B cell (primary cell): ENCODE results near the gene DUSP16. TPM values are rescaled to one million over a fixed set of nuclear protein-coding genes. Genes with fewer than 3 reads are reported as not detected.

Experiments
- ATAC-seq: fragments of 200-7000 bp; cut with Tn5 transposase; one replicate; pipeline ENCODE4 v1.10.0; 2021; ENCODE audit warnings: low read depth, mild to moderate bottlenecking, moderate number of reproducible peaks, moderate library complexity
- CTCF ChIA-PET: fragments of 350-600 bp; sonication (Branson Sonifier 250); formaldehyde crosslinking; loops from one replicate; lab custom pipeline; 2021; ENCODE audit warnings: antibody characterized with exemption, inconsistent platforms; lab: Charles Lee
- POLR2A ChIA-PET: fragments of 350-600 bp; sonication (Branson Sonifier 250); formaldehyde crosslinking; loops from one replicate; lab custom pipeline; 2021; ENCODE audit warnings: antibody characterized with exemption; lab: Charles Lee
- DNase-seq: peaks from one replicate; pipeline ENCODE4 v3.0.0; 2013
- H2AFZ ChIP-seq: 2 replicates; pipeline ENCODE4 v1.6.1; 2012; ENCODE audit warnings: mild to moderate bottlenecking, low read depth, low read length; ENCODE audit not compliant: insufficient read depth, poor library complexity, severe bottlenecking
- H3K27ac ChIP-seq, 2 donors: 1 replicate in 1 of 2; 2 replicates in 1 of 2; pipeline ENCODE4 v1.5.1; 2012 to 2013; ENCODE audit warnings: low read length in 2 of 2, mild to moderate bottlenecking in 2 of 2, moderate library complexity in 1 of 2
- H3K27me3 ChIP-seq, 4 experiments: fragments of 200-600 bp in 1 of 4; sonication (generic) in 1 of 4; replicated peaks in 1 of 4; 1 replicate in 2 of 4; 2 replicates in 2 of 4; pipeline versions ENCODE4 v1.6.1 to v1.7.0; 2013 to 2016; ENCODE audit warnings: low read length in 3 of 4, mild to moderate bottlenecking in 2 of 4, mixed read lengths in 1 of 4, moderate library complexity in 1 of 4; ENCODE audit not compliant: insufficient read depth in 4 of 4, control insufficient read depth in 3 of 4; ENCODE audit errors: control extremely low read depth in 1 of 4
- H3K36me3 ChIP-seq, 2 experiments: replicated peaks in 1 of 2; 1 replicate in 1 of 2; 2 replicates in 1 of 2; pipeline versions ENCODE4 v1.6.1 to v1.7.1; 2013; ENCODE audit warnings: low read length in 1 of 2; ENCODE audit not compliant: insufficient read depth in 2 of 2, control insufficient read depth in 1 of 2; ENCODE audit errors: control extremely low read depth in 1 of 2, extremely low read depth in 1 of 2
- H3K4me1 ChIP-seq, 2 donors: fragments of 200-600 bp in 1 of 2; sonication (generic) in 1 of 2; 1 replicate in 1 of 2; 2 replicates in 1 of 2; pipeline versions ENCODE4 v1.5.1 to v1.6.1; 2013 to 2017; ENCODE audit warnings: low read length in 2 of 2; ENCODE audit not compliant: control insufficient read depth in 2 of 2, insufficient read depth in 2 of 2
- H3K4me2 ChIP-seq: replicated peaks from 2 replicates; pipeline ENCODE3; 2012; ENCODE audit warnings: mild to moderate bottlenecking, low read depth, low read length; ENCODE audit not compliant: poor library complexity, severe bottlenecking
- H3K4me3 ChIP-seq, 5 experiments: fragments of 200-600 bp in 1 of 5; sonication (generic) in 1 of 5; 1 replicate in 3 of 5; 2 replicates in 2 of 5; pipeline versions ENCODE4 v1.5.1 to v1.7.0; 2011 to 2016; ENCODE audit warnings: low read length in 4 of 5, mild to moderate bottlenecking in 4 of 5, low read depth in 2 of 5, control low read depth in 1 of 5, moderate library complexity in 1 of 5; ENCODE audit not compliant: insufficient read depth in 1 of 5; ENCODE audit errors: control extremely low read depth in 1 of 5, extremely low read depth in 1 of 5
- H3K79me2 ChIP-seq: fragments of 200-600 bp; sonication (generic); one replicate; pipeline ENCODE4 v1.6.0; 2016; ENCODE audit warnings: low read length; ENCODE audit not compliant: control insufficient read depth, insufficient read depth
- H3K9ac ChIP-seq: fragments of 200-600 bp; sonication (generic); 2 replicates; pipeline ENCODE4 v1.6.1; 2017; ENCODE audit warnings: mild to moderate bottlenecking, low read length, moderate library complexity
- H3K9me3 ChIP-seq, 3 donors: one replicate each; pipeline versions ENCODE4 v1.6.1 to v1.7.1; 2013; ENCODE audit warnings: low read length in 2 of 3; ENCODE audit not compliant: control insufficient read depth in 2 of 3, insufficient read depth in 1 of 3; ENCODE audit errors: control extremely low read depth in 1 of 3
- H4K20me1 ChIP-seq: 2 replicates; pipeline ENCODE4 v1.6.0; 2012; ENCODE audit warnings: mild to moderate bottlenecking, low read length; ENCODE audit not compliant: insufficient read depth, control insufficient read depth, poor library complexity, severe bottlenecking
- H3K27ac Mint-ChIP-seq: one replicate; pipeline ENCODE4 v1.8.0; 2021; ENCODE audit warnings: mixed read lengths
- H3K27me3 Mint-ChIP-seq: one replicate; pipeline ENCODE4 v1.8.0; 2021; ENCODE audit warnings: mixed read lengths
- H3K4me1 Mint-ChIP-seq: one replicate; pipeline ENCODE4 v1.8.0; 2021; ENCODE audit warnings: mixed read lengths
- H3K4me3 Mint-ChIP-seq: one replicate; pipeline ENCODE4 v1.8.0; 2021; ENCODE audit warnings: mixed read lengths
- H3K9me3 Mint-ChIP-seq: one replicate; pipeline ENCODE4 v1.8.0; 2022; ENCODE audit warnings: mixed read lengths; ENCODE audit not compliant: insufficient read depth
- CTCF ChIP-seq: fragments of 200-600 bp; IDR thresholded peaks from one replicate; pipeline ENCODE4 v1.8.0; 2022; ENCODE audit warnings: antibody characterized with exemption, mild to moderate bottlenecking
- EZH2 ChIP-seq: IDR thresholded peaks from 2 replicates; pipeline ENCODE4 v1.6.1; 2012; ENCODE audit warnings: borderline replicate concordance, low read depth, mild to moderate bottlenecking, moderate library complexity, low read length; ENCODE audit not compliant: insufficient read depth, poor library complexity, severe bottlenecking
- WGBS: methylation state at CpG from one replicate; pipeline ENCODE4 v1.1.5; 2013; ENCODE audit warnings: missing lambda C conversion rate; ENCODE audit not compliant: insufficient coverage; 5-methylcytosine and 5-hydroxymethylcytosine counted together
- intact Hi-C: fragments of 100-400 bp; cut with micrococcal nuclease; formaldehyde crosslinking; loops from one replicate; pipeline ENCODE4 v1.10.0; 2022
- polyA plus RNA-seq: library from polyadenylated mRNA; depleted of rRNA; stranded (reverse); fragments of >200 nt; gene quantifications from 2 replicates; pipeline ENCODE4 v1.2.3, GENCODE V29; 2012
- total RNA-seq, 2 donors: library from RNA; stranded (reverse); fragments of 120-200 nt in 1 of 2; gene quantifications; 1 replicate in 1 of 2; 2 replicates in 1 of 2; pipeline versions ENCODE4 v1.2.3 to v1.2.4, GENCODE V29; 2013 to 2022

Gene DUSP16
- total and polyA plus RNA-seq, 2 donors (not counting 1 experiment from before 2014, with no cell fraction given): 0.37 to 5.6 TPM

- WGBS: no CpG with 5 or more reads among the region's 2 CpGs
- Histone ChIP-seq H4K20me1 (no peaks in the 10 kb centered on the region), H3K27me3 (no peaks in the 10 kb centered on the region), H3K9ac (no peak overlapping the region), H2AFZ (no peak overlapping the region), H3K9me3 (no peaks in the 10 kb centered on the region), H3K4me1 (no peaks in the 10 kb centered on the region), H3K27ac (no peak overlapping the region), H3K4me2 (no peak overlapping the region), H3K79me2 (no peaks in the 10 kb centered on the region), H3K4me3 (no peak overlapping the region), H3K36me3 (no peaks in the 10 kb centered on the region)
- no peak overlapping the region for H3K27ac Mint-ChIP-seq
- CTCF ChIA-PET: interaction anchor here (1.2 kb wide), 1 partner anchor 14 kb away, joined by 4 read pairs; the partner anchor contains the start of gene DUSP16
- no peak overlapping the region for H3K4me3 Mint-ChIP-seq
- H3K4me1 Mint-ChIP-seq: no peaks in the 10 kb centered on the region
- TF ChIP-seq CTCF (no peak), EZH2 (no peak)
- POLR2A ChIA-PET: no interaction called here
- H3K27me3 Mint-ChIP-seq: peaks cover 3% of the 10 kb centered on the region
- no peaks in the 10 kb centered on the region for H3K9me3 Mint-ChIP-seq
- DNase-seq: no peak
- intact Hi-C loops: no loop called here
- no peak for ATAC-seq
These were observed 13.9 kb downstream of the DUSP16 start for GRCh38 chr12:12548713-12549112.

GRCh38 chr12:12546314-12546772 lies 16.3 kb downstream of the DUSP16 start:
- H4K20me1 ChIP-seq: no peaks in the 10 kb centered on the region
- ATAC-seq: no peak
- Mint-ChIP-seq H3K4me3 (no peak overlapping the region), H3K27me3 (no peaks in the 10 kb centered on the region), H3K27ac (no peak overlapping the region), H3K4me1 (no peaks in the 10 kb centered on the region), H3K9me3 (no peaks in the 10 kb centered on the region)
- no peak for DNase-seq
- no peaks in the 10 kb centered on the region for H3K36me3 ChIP-seq
- no peaks in the 10 kb centered on the region for H3K4me1 ChIP-seq
- no peak overlapping the region for H3K4me2 ChIP-seq
- WGBS: no CpG with 5 or more reads among the region's 1 CpG
- no peak for TF ChIP-seq CTCF
- CTCF ChIA-PET: no interaction called here
- no peak overlapping the region for H3K27ac ChIP-seq
- no peak overlapping the region for H3K9ac ChIP-seq
- no peak overlapping the region for H3K4me3 ChIP-seq
- no peaks in the 10 kb centered on the region for H3K79me2 ChIP-seq
- H2AFZ ChIP-seq: no peak overlapping the region
- POLR2A ChIA-PET: no interaction called here
- no peaks in the 10 kb centered on the region for H3K27me3 ChIP-seq
- intact Hi-C loops: no loop called here
- no peaks in the 10 kb centered on the region for H3K9me3 ChIP-seq
